Liver (tissue), 9 donors: ENCODE results near the gene TMEM263. TPM values are rescaled to one million over a fixed set of nuclear protein-coding genes. Genes with fewer than 3 reads are reported as not detected.

Experiments used
- DNase-seq: peaks from one replicate; pipeline ENCODE4 v3.0.0-alpha.2; 2017; ENCODE audit warnings: low spot score
- H3K27ac ChIP-seq, 2 donors: one replicate each; pipeline ENCODE4 v1.7.0; 2013; ENCODE audit warnings: inconsistent platforms in 2 of 2, low read length in 2 of 2, control low read depth in 1 of 2, low read depth in 1 of 2, mild to moderate bottlenecking in 1 of 2
- H3K27me3 ChIP-seq, 4 donors: one replicate each; pipeline versions ENCODE4 v1.6.1 to v1.7.0; 2013; ENCODE audit warnings: low read length in 3 of 4, inconsistent platforms in 1 of 4, mild to moderate bottlenecking in 1 of 4, moderate library complexity in 1 of 4; ENCODE audit not compliant: control insufficient read depth in 4 of 4, insufficient read depth in 4 of 4
- H3K36me3 ChIP-seq, 4 donors: one replicate each; pipeline versions ENCODE4 v1.6.1 to v1.7.0; 2013; ENCODE audit warnings: low read length in 3 of 4, mild to moderate bottlenecking in 3 of 4, low read depth in 1 of 4, moderate library complexity in 1 of 4; ENCODE audit not compliant: control insufficient read depth in 4 of 4, insufficient read depth in 3 of 4
- H3K4me1 ChIP-seq, 4 donors: one replicate each; pipeline versions ENCODE4 v1.6.1 to v1.7.0; 2013; ENCODE audit warnings: low read length in 3 of 4, mild to moderate bottlenecking in 3 of 4, moderate library complexity in 1 of 4; ENCODE audit not compliant: control insufficient read depth in 4 of 4, insufficient read depth in 4 of 4
- H3K4me3 ChIP-seq, 3 donors: one replicate each; pipeline versions ENCODE4 v1.6.1 to v1.7.0; 2013; ENCODE audit warnings: low read length in 3 of 3, control low read depth in 1 of 3, low read depth in 1 of 3, mild to moderate bottlenecking in 1 of 3
- H3K9ac ChIP-seq, 2 donors: one replicate each; pipeline ENCODE4 v1.7.0; 2013; ENCODE audit warnings: low read length in 2 of 2, mild to moderate bottlenecking in 2 of 2, moderate library complexity in 2 of 2, control low read depth in 1 of 2, low read depth in 1 of 2
- H3K9me3 ChIP-seq, 4 donors: one replicate each; pipeline versions ENCODE4 v1.6.1 to v1.7.0; 2013; ENCODE audit warnings: low read length in 3 of 4; ENCODE audit not compliant: control insufficient read depth in 4 of 4
- ATF3 ChIP-seq: IDR thresholded peaks from 2 replicates; pipeline ENCODE4 v1.6.1; 2016; ENCODE audit warnings: antibody characterized with exemption
- CTCF ChIP-seq: fragments of 150-350 bp; IDR thresholded peaks from 2 replicates; pipeline ENCODE4 v1.5.1; 2017; ENCODE audit warnings: improper control_type of control experiment, low read depth, low read length; ENCODE audit not compliant: missing input control
- FOXA1 ChIP-seq: IDR thresholded peaks from 2 replicates; pipeline ENCODE4 v1.6.1; 2016; ENCODE audit warnings: antibody characterized with exemption
- GABPA ChIP-seq, 2 donors: IDR thresholded peaks in 1 of 2; conservative IDR thresholded peaks in 1 of 2; 2 replicates each; pipeline ENCODE4 v1.6.1; 2016; ENCODE audit warnings: antibody characterized with exemption in 2 of 2, mild to moderate bottlenecking in 1 of 2, moderate library complexity in 1 of 2
- HNF4G ChIP-seq: IDR thresholded peaks from 2 replicates; pipeline ENCODE4 v1.6.1; 2016; ENCODE audit warnings: antibody characterized with exemption
- MAX ChIP-seq: IDR thresholded peaks from 2 replicates; pipeline ENCODE4 v1.6.1; 2016; ENCODE audit warnings: antibody characterized with exemption
- RAD21 ChIP-seq, 2 donors: IDR thresholded peaks; 2 replicates each; pipeline ENCODE4 v1.6.1; 2016; ENCODE audit warnings: antibody characterized with exemption in 2 of 2, mild to moderate bottlenecking in 2 of 2
- RXRA ChIP-seq, 2 donors: IDR thresholded peaks; 2 replicates each; pipeline ENCODE4 v1.6.1; 2017 to 2018; ENCODE audit warnings: antibody characterized with exemption in 2 of 2, mild to moderate bottlenecking in 1 of 2
- SP1 ChIP-seq: IDR thresholded peaks from 2 replicates; pipeline ENCODE4 v1.6.1; 2018; ENCODE audit warnings: antibody characterized with exemption, mild to moderate bottlenecking
- TAF1 ChIP-seq: conservative IDR thresholded peaks from 2 replicates; pipeline ENCODE4 v1.6.1; 2016; ENCODE audit warnings: antibody characterized with exemption, mild to moderate bottlenecking
- ZBTB33 ChIP-seq: IDR thresholded peaks from 2 replicates; pipeline ENCODE4 v1.6.1; 2016; ENCODE audit warnings: antibody characterized with exemption
- WGBS: extraction: QIAGEN DNeasy Blood & Tissue Kit; methylation state at CpG from one replicate; pipeline ENCODE4 v1.1.7; 2013; 5-methylcytosine and 5-hydroxymethylcytosine counted together
- polyA plus RNA-seq, 2 donors: library from polyadenylated mRNA; stranded (reverse) in 1 of 2; unstranded in 1 of 2; fragments of 200-250 nt in 1 of 2; fragments of >200 nt in 1 of 2; fragmentation: Nextera tagmentation in 1 of 2; extraction: Ambion mirVana in 1 of 2; gene quantifications; one replicate each; pipeline versions ENCODE4 v1.2.1 to v1.2.3, GENCODE V29; 2013 to 2015
- total RNA-seq, 2 donors: library from RNA; depleted of rRNA; stranded (reverse); fragments of >200 nt; gene quantifications; one replicate each; pipeline ENCODE4 v1.2.3, GENCODE V29; 2014
- donor health status: healthy.
- donor health status: healthy.
- donor health status: healthy.
- donor health status: healthy.
- donor health status: healthy.

TMEM263 gene
- total and polyA plus RNA-seq, 4 donors: 21.4 to 38.0 (median 21.9) TPM

- no peak for TF ChIP-seq GABPA (IDR thresholded peaks at IDR 0.05 in 1 of 2, conservative IDR thresholded peaks at IDR 0.05 in 1 of 2)
- TF ChIP-seq MAX: no peak
- TF ChIP-seq RAD21 (IDR thresholded peaks at IDR 0.05): no peak
- TF ChIP-seq SP1: no peak
- no peak for TF ChIP-seq ZBTB33
- no peak for TF ChIP-seq FOXA1
- no peak for TF ChIP-seq TAF1
- H3K27me3 ChIP-seq: no peaks in the 10 kb centered on the region
- no peaks in the 10 kb centered on the region for H3K9me3 ChIP-seq
- no peak overlapping the region for H3K4me3 ChIP-seq
- H3K4me1 ChIP-seq: peaks cover 0 to 1% (median 0%) of the 10 kb centered on the region in 4 donors
- H3K9ac ChIP-seq: no peak overlapping the region
- no peak for DNase-seq
- H3K27ac ChIP-seq: no peak overlapping the region
- 96% methylated on average over 2 of the region's 2 CpGs for WGBS
- no peaks in the 10 kb centered on the region for H3K36me3 ChIP-seq
Observed at GRCh38 chr12:107011519-107011918, 55.8 kb downstream of the TMEM263 start.

- H3K4me3 ChIP-seq: no peak overlapping the region
- peaks cover 0 to 1% (median 0%) of the 10 kb centered on the region in 4 donors for H3K4me1 ChIP-seq
- H3K27ac ChIP-seq: no peak overlapping the region
- DNase-seq: no peak
- no peak overlapping the region for H3K9ac ChIP-seq
- 100% methylated on average over 1 of the region's 1 CpG for WGBS
- H3K9me3 ChIP-seq: no peaks in the 10 kb centered on the region
- H3K36me3 ChIP-seq: no peaks in the 10 kb centered on the region
- no peaks in the 10 kb centered on the region for H3K27me3 ChIP-seq
- no peak for TF ChIP-seq HNF4G
- no peak for TF ChIP-seq GABPA (IDR thresholded peaks at IDR 0.05 in 1 of 2, conservative IDR thresholded peaks at IDR 0.05 in 1 of 2)
- TF ChIP-seq TAF1: no peak
- TF ChIP-seq CTCF: no peak
Observed at GRCh38 chr12:107012736-107013425, 57.2 kb downstream of the TMEM263 start.

- WGBS: 62% methylated on average over 3 of the region's 3 CpGs
- peaks cover 0 to 1% (median 0%) of the 10 kb centered on the region in 4 donors for H3K4me1 ChIP-seq
- no peak overlapping the region for H3K4me3 ChIP-seq
- TF ChIP-seq RAD21 (IDR thresholded peaks at IDR 0.05): peak; percentile 74 to 86
- no peak for TF ChIP-seq RXRA (IDR thresholded peaks at IDR 0.05)
- peak; percentile 47 for TF ChIP-seq CTCF
- no peak for TF ChIP-seq MAX
- TF ChIP-seq ATF3: no peak
- H3K27ac ChIP-seq: no peak overlapping the region
- H3K9me3 ChIP-seq: no peaks in the 10 kb centered on the region
- H3K36me3 ChIP-seq: peaks cover 0 to 1% (median 0%) of the 10 kb centered on the region in 4 donors
- H3K9ac ChIP-seq: no peak overlapping the region
- no peak for DNase-seq
- no peaks in the 10 kb centered on the region for H3K27me3 ChIP-seq
Observed at GRCh38 chr12:107014055-107014454, 58.3 kb downstream of the TMEM263 start.
